Activated CD4-positive, alpha-beta T cell treated with anti-CD3 and anti-CD28 coated beads, Interleukin-2, amount 10 ng/mL, durations not matched to agents 24 days and 14 days (primary cell): ENCODE data around the gene SDK2. TPM values are rescaled to one million over a fixed set of nuclear protein-coding genes. Genes with fewer than 3 reads are reported as not detected.

ENCODE experiments used
- DNase-seq: peaks from one replicate; pipeline ENCODE4 v3.0.0; 2022
- H3K27ac Mint-ChIP-seq: one replicate; pipeline ENCODE4 v1.8.0; 2022; ENCODE audit warnings: mild to moderate bottlenecking, mixed read lengths
- H3K27me3 Mint-ChIP-seq: one replicate; pipeline ENCODE4 v1.8.0; 2022; ENCODE audit warnings: mixed read lengths
- H3K36me3 Mint-ChIP-seq: one replicate; pipeline ENCODE4 v1.8.0; 2022; ENCODE audit warnings: low read depth, mild to moderate bottlenecking, mixed read lengths
- H3K4me1 Mint-ChIP-seq: one replicate; pipeline ENCODE4 v1.8.0; 2021; ENCODE audit warnings: mixed read lengths
- H3K4me3 Mint-ChIP-seq: one replicate; pipeline ENCODE4 v1.8.0; 2022; ENCODE audit warnings: mild to moderate bottlenecking, moderate library complexity, mixed read lengths
- H3K9me3 Mint-ChIP-seq: one replicate; pipeline ENCODE4 v1.8.0; 2021; ENCODE audit warnings: mixed read lengths
- intact Hi-C: fragments of 100-400 bp; cut with micrococcal nuclease; formaldehyde crosslinking; loops from one replicate; pipeline ENCODE4 v1.15.1; 2023
- total RNA-seq: library from RNA; stranded (reverse); gene quantifications from 2 replicates; pipeline ENCODE4 v1.2.3, GENCODE V29; 2022

SDK2 gene, protein sequence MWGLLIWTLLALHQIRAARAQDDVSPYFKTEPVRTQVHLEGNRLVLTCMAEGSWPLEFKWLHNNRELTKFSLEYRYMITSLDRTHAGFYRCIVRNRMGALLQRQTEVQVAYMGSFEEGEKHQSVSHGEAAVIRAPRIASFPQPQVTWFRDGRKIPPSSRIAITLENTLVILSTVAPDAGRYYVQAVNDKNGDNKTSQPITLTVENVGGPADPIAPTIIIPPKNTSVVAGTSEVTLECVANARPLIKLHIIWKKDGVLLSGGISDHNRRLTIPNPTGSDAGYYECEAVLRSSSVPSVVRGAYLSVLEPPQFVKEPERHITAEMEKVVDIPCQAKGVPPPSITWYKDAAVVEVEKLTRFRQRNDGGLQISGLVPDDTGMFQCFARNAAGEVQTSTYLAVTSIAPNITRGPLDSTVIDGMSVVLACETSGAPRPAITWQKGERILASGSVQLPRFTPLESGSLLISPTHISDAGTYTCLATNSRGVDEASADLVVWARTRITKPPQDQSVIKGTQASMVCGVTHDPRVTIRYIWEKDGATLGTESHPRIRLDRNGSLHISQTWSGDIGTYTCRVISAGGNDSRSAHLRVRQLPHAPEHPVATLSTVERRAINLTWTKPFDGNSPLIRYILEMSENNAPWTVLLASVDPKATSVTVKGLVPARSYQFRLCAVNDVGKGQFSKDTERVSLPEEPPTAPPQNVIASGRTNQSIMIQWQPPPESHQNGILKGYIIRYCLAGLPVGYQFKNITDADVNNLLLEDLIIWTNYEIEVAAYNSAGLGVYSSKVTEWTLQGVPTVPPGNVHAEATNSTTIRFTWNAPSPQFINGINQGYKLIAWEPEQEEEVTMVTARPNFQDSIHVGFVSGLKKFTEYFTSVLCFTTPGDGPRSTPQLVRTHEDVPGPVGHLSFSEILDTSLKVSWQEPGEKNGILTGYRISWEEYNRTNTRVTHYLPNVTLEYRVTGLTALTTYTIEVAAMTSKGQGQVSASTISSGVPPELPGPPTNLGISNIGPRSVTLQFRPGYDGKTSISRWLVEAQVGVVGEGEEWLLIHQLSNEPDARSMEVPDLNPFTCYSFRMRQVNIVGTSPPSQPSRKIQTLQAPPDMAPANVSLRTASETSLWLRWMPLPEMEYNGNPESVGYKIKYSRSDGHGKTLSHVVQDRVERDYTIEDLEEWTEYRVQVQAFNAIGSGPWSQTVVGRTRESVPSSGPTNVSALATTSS (N-terminal part only)
- total RNA-seq = 0.42 and 0.52 TPM in 2 replicates

DNA sequence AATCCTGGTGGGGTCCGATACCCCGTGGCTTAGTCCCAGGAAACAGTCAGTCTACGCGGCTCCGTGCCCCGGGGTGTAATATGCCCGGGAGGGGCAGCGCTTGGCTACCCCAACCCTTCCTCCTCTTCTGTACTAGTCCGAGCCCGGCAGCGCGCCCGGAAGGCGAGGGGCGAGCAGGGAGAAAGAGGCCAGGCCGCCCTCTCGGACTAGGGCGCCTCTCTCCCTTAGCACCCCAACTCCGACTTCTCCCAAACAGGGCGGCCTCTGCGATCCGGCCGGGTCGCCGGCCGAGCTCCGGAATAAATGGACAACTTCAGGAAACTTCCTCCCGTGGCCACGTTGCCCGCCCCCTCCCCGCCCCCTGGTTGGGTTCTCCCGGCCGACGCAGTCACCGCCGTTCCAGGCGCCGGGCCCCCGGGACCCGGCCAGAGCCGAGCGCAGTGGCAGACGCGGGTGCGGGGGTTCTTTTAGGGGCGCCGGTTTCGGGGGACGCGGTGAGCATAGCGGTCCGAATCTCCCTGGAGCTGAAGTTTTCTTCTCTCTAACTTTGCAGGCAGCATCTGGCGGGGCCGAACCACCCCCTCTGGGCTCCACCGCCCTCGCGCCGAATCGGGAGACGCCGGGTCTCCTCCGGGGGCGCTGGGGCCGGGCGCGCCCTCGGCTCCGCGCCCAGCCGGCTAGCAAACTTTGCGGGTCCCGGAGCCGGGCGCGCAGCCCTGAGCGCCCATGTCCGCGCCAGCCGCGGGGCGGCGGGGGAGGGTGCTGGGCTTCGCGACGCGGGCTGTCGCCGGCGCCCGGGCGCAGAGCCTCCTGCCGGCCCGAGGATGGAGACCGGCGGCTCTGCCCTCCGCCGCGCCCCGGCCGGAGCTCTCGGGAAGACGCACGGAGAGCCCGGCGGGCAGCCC lies at the start of gene SDK2:
Gene SDK2 (minus strand): TSS at position 301 of the 905 bp plus-strand sequence. CDS start 357 bp downstream, outside the sequence.
- intact Hi-C loops = no loop called here
- no peaks in the 10 kb centered on the region for H3K36me3 Mint-ChIP-seq
- peaks cover 15% of the 10 kb centered on the region for H3K4me1 Mint-ChIP-seq
- H3K4me3 Mint-ChIP-seq = peak within 1 kb of the TSS; percentile 85
- H3K9me3 Mint-ChIP-seq = no peaks in the 10 kb centered on the region
- peaks cover 60% of the 10 kb centered on the region for H3K27me3 Mint-ChIP-seq
- H3K27ac Mint-ChIP-seq = peak within 1 kb of the TSS; percentile 37
- DNase-seq = peak; percentile 64

DNA sequence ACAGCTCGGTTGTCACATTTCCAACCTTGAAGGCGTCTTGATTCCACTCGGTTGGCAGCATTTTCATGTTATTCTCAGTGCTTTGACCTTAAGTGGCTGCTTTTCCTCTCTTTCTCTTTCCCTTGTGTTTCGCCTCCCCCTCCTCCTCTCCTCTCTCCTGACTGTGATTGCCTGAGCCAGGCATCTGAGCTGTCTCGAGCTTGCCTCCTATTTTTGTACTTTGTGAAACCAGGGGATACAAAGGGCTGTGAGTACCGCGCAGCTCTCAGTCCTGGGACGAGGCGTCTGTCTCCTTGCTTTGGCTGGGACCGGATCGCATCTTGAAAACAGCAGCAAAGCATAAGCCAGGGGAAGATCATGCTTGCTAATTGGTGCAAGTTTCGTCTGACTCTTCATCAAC lies 48.8 kb upstream of the SDK2 start:
- no peaks in the 10 kb centered on the region for H3K36me3 Mint-ChIP-seq
- DNase-seq = no peak
- peaks cover 12% of the 10 kb centered on the region for H3K9me3 Mint-ChIP-seq

DNA sequence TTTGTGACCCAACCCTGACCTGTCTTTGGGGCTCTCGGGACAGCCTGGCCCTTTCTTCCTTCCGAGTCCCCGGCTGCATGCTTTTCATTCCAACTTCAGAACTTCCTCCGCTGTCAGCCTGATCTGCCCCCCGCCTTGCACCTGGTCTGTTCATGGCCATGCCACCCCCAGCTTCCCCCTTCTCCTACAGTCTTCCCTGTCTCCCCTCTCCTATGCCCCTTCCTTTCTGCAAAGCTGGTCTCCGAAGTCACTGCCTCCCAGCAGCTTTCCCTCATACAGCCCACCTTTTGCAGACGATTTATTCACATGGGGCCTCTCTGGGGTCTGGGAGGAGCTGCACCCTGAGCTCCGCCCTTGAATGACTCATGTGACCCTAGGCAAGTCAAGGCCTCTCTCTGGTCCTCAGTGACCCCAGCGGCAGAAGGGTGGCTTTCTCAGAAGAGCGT lies 47.1 kb upstream of the SDK2 start:
- Mint-ChIP-seq H3K27ac (no peak overlapping the region), H3K4me3 (no peak overlapping the region), H3K9me3 (peaks cover 9% of the 10 kb centered on the region), H3K27me3 (peaks cover 1% of the 10 kb centered on the region), H3K4me1 (peaks cover 2% of the 10 kb centered on the region), H3K36me3 (no peaks in the 10 kb centered on the region)
- no peak for DNase-seq
- intact Hi-C loops = no loop called here

More for the DNA sequence above, 48.8 kb upstream of the SDK2 start:
- intact Hi-C loops = no loop called here
- no peak overlapping the region for H3K27ac Mint-ChIP-seq
- H3K4me3 Mint-ChIP-seq = no peak overlapping the region
- H3K4me1 Mint-ChIP-seq = peaks cover 2% of the 10 kb centered on the region
- no peaks in the 10 kb centered on the region for H3K27me3 Mint-ChIP-seq

DNA sequence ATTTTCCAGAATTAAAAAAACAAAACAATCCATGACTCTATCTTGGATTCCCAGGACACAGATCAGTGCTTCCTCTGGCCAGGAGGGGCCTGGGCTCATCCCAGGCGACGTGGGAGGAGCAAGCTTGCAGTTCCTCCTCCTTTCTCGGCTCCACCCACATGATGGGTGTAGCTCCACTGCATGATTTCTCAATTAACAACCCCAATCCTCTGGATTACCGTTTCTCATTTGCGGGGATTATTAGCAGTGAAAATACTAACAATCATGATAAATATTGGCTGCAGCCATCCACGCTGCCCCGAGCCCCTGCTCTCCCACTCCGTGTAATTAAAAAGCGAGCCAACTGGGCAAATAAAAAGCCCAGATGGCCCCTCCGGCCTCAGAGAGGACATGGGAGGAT lies 46.4 kb upstream of the SDK2 start:
- intact Hi-C loops = no loop called here
- Mint-ChIP-seq H3K36me3 (no peaks in the 10 kb centered on the region), H3K4me3 (no peak overlapping the region), H3K9me3 (peaks cover 2% of the 10 kb centered on the region), H3K4me1 (peaks cover 2% of the 10 kb centered on the region), H3K27ac (no peak overlapping the region), H3K27me3 (peaks cover 1% of the 10 kb centered on the region)
- DNase-seq = no peak

DNA sequence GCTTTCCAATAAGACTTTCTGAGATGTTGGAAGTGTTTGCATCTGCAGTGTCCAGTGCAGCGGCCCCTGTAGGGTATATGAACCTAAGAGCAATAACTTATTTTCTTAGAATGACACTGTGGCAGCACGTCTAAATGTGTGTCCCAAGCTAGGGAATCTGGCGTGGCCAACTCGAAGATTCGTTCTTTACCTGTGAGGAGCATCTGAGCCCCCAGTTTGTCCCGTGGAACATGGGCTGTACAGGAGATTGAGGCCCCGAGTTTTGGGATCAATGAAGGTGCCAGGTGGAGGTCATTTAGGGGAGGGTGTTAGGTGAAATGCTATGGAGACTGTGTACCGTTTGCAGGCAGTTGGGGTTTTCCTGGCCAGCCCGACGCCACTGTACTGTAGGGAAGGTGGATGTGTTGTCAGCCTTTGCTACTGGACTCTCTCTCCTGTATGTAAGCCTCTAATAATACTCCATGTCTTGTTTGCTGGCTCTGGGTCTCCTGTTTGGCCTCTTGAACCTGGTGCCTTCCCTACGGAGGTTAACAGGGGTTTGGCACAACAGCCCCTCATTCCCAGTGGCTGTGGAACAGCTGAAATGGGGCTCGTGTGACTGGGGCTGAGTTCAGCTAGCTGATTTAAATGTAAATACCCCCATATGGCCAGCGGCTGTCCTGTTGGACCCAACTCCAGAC lies 45.5 kb upstream of the SDK2 start:
- Mint-ChIP-seq H3K36me3 (no peaks in the 10 kb centered on the region), H3K9me3 (no peaks in the 10 kb centered on the region), H3K27me3 (peaks cover 1% of the 10 kb centered on the region), H3K4me1 (no peaks in the 10 kb centered on the region), H3K27ac (no peak overlapping the region), H3K4me3 (no peak overlapping the region)
- intact Hi-C loops = no loop called here
- no peak for DNase-seq

DNA sequence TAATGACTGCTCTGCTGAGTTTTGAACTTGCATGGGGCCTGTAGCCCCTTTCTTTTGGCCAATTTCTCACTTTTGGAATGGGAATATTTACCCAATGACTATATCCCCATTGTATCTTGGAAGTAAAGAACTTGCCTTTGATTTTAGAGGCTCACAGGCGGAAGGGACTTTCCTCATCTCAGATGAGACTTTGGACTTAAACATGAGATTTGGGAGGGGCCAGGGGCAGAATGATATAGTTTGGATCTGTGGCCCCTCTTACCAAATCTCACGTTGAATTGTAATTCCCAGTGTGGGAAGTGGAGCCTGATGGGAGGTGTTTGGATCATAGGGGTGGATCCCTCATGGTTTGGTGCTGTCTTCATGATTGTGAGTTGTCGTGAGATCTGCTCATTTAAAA lies 42.7 kb upstream of the SDK2 start:
- Mint-ChIP-seq H3K27ac (no peak overlapping the region), H3K27me3 (peaks cover 4% of the 10 kb centered on the region)

DNA sequence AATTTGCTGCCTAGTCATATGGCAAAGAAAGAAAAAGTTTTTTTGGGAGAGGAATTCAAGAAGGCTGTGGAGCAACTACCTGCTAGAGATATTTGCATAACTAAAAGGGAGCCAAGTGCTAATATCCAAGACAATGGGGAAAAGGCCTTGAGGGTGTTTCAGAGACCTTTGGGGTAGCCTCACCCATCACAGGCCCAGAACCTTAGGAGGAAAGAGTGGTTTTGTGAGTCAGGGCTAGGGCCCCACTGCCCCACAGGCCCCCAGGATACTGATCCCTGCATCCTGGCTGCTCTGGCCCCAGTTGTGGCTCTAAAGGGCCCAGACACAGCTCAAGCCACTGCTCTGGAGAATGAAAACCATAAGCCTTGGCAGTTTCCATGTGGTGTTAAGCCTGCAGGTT lies 41.9 kb upstream of the SDK2 start:
- no peak for DNase-seq
- intact Hi-C loops = no loop called here
- peaks cover 8% of the 10 kb centered on the region for H3K27me3 Mint-ChIP-seq
- H3K4me1 Mint-ChIP-seq = no peaks in the 10 kb centered on the region
- H3K27ac Mint-ChIP-seq = no peak overlapping the region
- peaks cover 4% of the 10 kb centered on the region for H3K9me3 Mint-ChIP-seq
- H3K36me3 Mint-ChIP-seq = no peaks in the 10 kb centered on the region
- H3K4me3 Mint-ChIP-seq = no peak overlapping the region

More for the DNA sequence above, 42.7 kb upstream of the SDK2 start:
- intact Hi-C loops = no loop called here
- Mint-ChIP-seq H3K4me1 (no peaks in the 10 kb centered on the region), H3K9me3 (no peaks in the 10 kb centered on the region), H3K4me3 (no peak overlapping the region), H3K36me3 (no peaks in the 10 kb centered on the region)
- DNase-seq = no peak

DNA sequence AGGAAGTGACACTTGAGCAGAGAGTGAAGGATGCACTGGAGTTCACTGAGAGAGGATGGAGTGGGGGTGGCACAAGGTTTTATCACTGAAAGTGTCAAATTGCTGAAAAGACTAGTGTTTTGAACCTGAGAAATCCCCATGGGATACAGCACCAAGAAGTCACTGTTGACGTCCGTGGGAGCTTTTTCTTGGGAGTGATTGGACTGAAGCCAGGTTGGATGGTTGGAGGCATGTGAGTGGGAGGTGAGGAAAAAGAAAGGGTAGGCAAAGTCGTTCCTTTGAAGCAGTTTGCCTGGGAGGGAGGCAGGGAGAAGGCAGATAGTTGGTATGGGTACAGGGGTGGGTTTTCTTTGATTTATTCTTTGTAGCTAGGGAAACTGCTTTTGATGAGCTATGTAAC lies 39.9 kb upstream of the SDK2 start:
- Mint-ChIP-seq H3K4me3 (no peak overlapping the region), H3K4me1 (no peaks in the 10 kb centered on the region), H3K27ac (no peak overlapping the region), H3K27me3 (peaks cover 11% of the 10 kb centered on the region), H3K9me3 (peaks cover 4% of the 10 kb centered on the region), H3K36me3 (no peaks in the 10 kb centered on the region)
- intact Hi-C loops = no loop called here
- no peak for DNase-seq

DNA sequence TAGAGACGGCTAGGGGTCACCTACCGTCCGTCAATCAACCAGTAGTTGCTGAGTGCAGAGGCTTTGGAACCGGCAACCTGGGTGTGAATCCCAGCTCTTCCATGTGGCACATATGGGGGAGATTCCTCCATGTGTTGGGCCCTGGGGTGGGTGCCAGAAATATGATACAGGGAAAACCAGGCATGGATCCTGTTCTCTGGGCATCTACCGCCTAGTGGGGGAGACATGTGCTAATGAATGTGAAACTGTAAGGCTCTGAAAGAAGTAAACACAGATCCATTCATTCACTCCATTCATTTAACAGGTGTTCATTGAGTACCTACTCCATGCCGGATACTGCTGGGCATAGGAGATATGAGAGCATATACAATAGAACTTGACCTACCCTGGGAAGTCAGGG lies 39.5 kb upstream of the SDK2 start:
- no peak overlapping the region for H3K4me3 Mint-ChIP-seq
- H3K9me3 Mint-ChIP-seq = peaks cover 4% of the 10 kb centered on the region
- H3K36me3 Mint-ChIP-seq = no peaks in the 10 kb centered on the region
- H3K4me1 Mint-ChIP-seq = no peaks in the 10 kb centered on the region
- H3K27ac Mint-ChIP-seq = no peak overlapping the region
- peaks cover 14% of the 10 kb centered on the region for H3K27me3 Mint-ChIP-seq
- DNase-seq = no peak
- intact Hi-C loops = no loop called here

DNA sequence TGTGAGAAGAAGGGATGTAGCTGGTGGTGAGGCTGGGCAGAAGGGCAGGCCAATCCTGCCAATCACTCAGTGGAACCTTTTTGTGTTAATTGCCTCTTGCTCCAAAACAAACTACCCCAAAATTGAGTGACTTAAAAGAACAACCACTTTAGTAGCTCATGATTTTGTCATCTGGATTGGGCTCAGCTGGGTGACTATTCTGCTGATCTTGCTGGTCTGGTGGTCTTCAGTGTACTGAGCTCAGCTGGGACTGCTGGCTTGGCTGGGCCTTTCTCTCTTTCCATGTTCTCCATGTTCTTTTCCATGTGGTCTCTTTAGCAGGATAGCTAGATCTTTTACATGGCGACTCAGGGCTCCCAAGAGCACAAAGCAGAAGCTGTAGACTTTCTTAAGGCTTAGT lies 37.7 kb upstream of the SDK2 start:
- peaks cover 4% of the 10 kb centered on the region for H3K9me3 Mint-ChIP-seq
- H3K27me3 Mint-ChIP-seq = peaks cover 18% of the 10 kb centered on the region
- H3K4me3 Mint-ChIP-seq = no peak overlapping the region
- DNase-seq = no peak
- intact Hi-C loops = no loop called here
- no peaks in the 10 kb centered on the region for H3K4me1 Mint-ChIP-seq
- H3K27ac Mint-ChIP-seq = no peak overlapping the region
- no peaks in the 10 kb centered on the region for H3K36me3 Mint-ChIP-seq

DNA sequence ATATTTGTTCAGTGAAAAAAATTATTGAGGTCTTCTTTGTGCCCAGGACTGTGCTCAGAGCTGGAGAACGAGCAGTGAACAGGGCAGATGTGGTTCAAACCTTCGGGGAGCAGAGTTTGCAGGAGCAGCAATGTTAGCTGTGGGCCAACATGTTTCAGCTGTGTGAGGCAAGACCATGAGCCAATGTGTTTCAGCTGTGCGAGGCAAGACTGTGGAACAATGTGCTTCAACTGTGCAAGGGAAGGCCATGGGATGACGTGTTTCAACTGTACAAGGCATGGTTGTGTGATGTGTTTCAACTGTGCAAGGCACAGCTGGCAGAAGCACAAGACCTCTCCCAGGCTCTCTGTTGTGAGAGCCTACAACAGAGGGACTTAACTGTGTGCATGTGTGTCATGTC lies 35.2 kb upstream of the SDK2 start:
- no peak overlapping the region for H3K27ac Mint-ChIP-seq
- no peak for DNase-seq
- peaks cover 4% of the 10 kb centered on the region for H3K9me3 Mint-ChIP-seq
- H3K27me3 Mint-ChIP-seq = peaks cover 22% of the 10 kb centered on the region
- intact Hi-C loops = no loop called here
- no peak overlapping the region for H3K4me3 Mint-ChIP-seq
- H3K36me3 Mint-ChIP-seq = no peaks in the 10 kb centered on the region
- no peaks in the 10 kb centered on the region for H3K4me1 Mint-ChIP-seq

DNA sequence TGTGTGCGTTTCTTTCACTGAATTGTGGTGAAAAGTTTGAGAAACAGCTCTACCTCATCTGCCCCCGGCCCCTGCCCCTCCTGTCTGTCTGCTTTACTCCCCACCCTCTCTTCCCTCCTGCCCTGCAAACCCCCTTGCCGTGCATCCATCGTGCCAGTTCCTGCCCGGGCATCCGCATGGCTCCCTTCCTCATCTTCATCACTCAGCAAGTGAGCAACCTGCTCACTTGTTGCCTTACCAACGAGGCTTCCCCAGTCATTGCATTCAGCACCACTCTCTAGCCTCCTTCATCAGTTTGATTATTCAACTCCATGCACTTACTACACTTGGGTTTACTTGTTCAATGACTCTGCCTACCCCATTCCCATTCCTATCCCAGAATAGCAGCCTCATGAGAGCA lies 34.8 kb upstream of the SDK2 start:
- no peak for DNase-seq
- no peak overlapping the region for H3K27ac Mint-ChIP-seq
- H3K4me3 Mint-ChIP-seq = no peak overlapping the region
- no peaks in the 10 kb centered on the region for H3K36me3 Mint-ChIP-seq
- no peaks in the 10 kb centered on the region for H3K4me1 Mint-ChIP-seq
- peaks cover 4% of the 10 kb centered on the region for H3K9me3 Mint-ChIP-seq
- intact Hi-C loops = no loop called here
- H3K27me3 Mint-ChIP-seq = peaks cover 25% of the 10 kb centered on the region
